GM23338 (cell line): ENCODE data around the gene SEMA4A. TPM values are rescaled to one million over a fixed set of nuclear protein-coding genes. Genes with fewer than 3 reads are reported as not detected.

Source experiments
- ATAC-seq: fragments of 200-7000 bp; cut with Tn5 transposase; 3 replicates; pipeline ENCODE4 v1.9.1; 2020
- DNase-seq: peaks from one replicate; pipeline ENCODE4 v3.0.0-alpha.2; 2015; ENCODE audit warnings: low spot score
- H2AFZ ChIP-seq: fragments of 200-600 bp; sonication (generic); 2 replicates; pipeline ENCODE4 v1.8.0; 2016; ENCODE audit warnings: antibody characterized with exemption, mild to moderate bottlenecking, moderate library complexity
- H3F3A ChIP-seq: fragments of 200-600 bp; sonication (generic); replicated peaks from 2 replicates; pipeline ENCODE4 v1.8.0; 2017; ENCODE audit warnings: antibody characterized with exemption, mixed run types, low read depth
- H3K27ac ChIP-seq: fragments of 200-600 bp; sonication (generic); 2 replicates; pipeline ENCODE4 v1.6.1; 2016; ENCODE audit warnings: low read depth
- H3K27me3 ChIP-seq: fragments of 200-600 bp; sonication (generic); 2 replicates; pipeline ENCODE4 v1.8.0; 2016; ENCODE audit warnings: mild to moderate bottlenecking, mixed run types, moderate library complexity; ENCODE audit not compliant: insufficient read depth
- H3K36me3 ChIP-seq: fragments of 200-600 bp; sonication (generic); 2 replicates; pipeline ENCODE4 v1.8.0; 2016; ENCODE audit warnings: mild to moderate bottlenecking; ENCODE audit not compliant: insufficient read depth
- H3K4me1 ChIP-seq: fragments of 200-600 bp; sonication (generic); 2 replicates; pipeline ENCODE4 v1.8.0; 2016; ENCODE audit warnings: mild to moderate bottlenecking, moderate library complexity; ENCODE audit not compliant: insufficient read depth
- H3K4me2 ChIP-seq: fragments of 200-600 bp; sonication (generic); 2 replicates; pipeline ENCODE4 v1.7.1; 2017; ENCODE audit warnings: mixed run types
- H3K4me3 ChIP-seq: fragments of 200-600 bp; sonication (generic); 2 replicates; pipeline ENCODE4 v1.6.1; 2016; ENCODE audit warnings: mixed run types
- H3K79me2 ChIP-seq: fragments of 200-600 bp; sonication (generic); replicated peaks from 2 replicates; pipeline ENCODE4 v1.8.0; 2017; ENCODE audit warnings: mild to moderate bottlenecking; ENCODE audit not compliant: insufficient read depth
- H3K9me2 ChIP-seq: fragments of 200-600 bp; sonication (generic); 2 replicates; pipeline ENCODE4 v1.8.0; 2017; ENCODE audit not compliant: insufficient read depth
- H4K20me1 ChIP-seq: fragments of 200-600 bp; sonication (generic); replicated peaks from 2 replicates; pipeline ENCODE4 v1.8.0; 2017; ENCODE audit warnings: mild to moderate bottlenecking; ENCODE audit not compliant: insufficient read depth
- H3K27ac Mint-ChIP-seq: 2 replicates; pipeline ENCODE4 v1.8.0; 2020; ENCODE audit warnings: inconsistent platforms, mild to moderate bottlenecking, moderate library complexity, mixed read lengths
- H3K27me3 Mint-ChIP-seq: 3 replicates; pipeline ENCODE4 v1.8.0; 2022; ENCODE audit warnings: low read depth, mild to moderate bottlenecking, moderate library complexity, mixed read lengths, inconsistent platforms; ENCODE audit not compliant: insufficient read depth, poor library complexity
- H3K36me3 Mint-ChIP-seq: 3 replicates; pipeline ENCODE4 v1.8.0; 2021; ENCODE audit warnings: low read depth, mild to moderate bottlenecking, inconsistent platforms, moderate library complexity, mixed read lengths
- H3K4me1 Mint-ChIP-seq: 3 replicates; pipeline ENCODE4 v1.8.0; 2020; ENCODE audit warnings: mild to moderate bottlenecking, inconsistent platforms, mixed read lengths
- H3K4me3 Mint-ChIP-seq: 3 replicates; pipeline ENCODE4 v1.8.0; 2021; ENCODE audit warnings: moderate library complexity, mild to moderate bottlenecking, inconsistent platforms, mixed read lengths
- H3K9me3 Mint-ChIP-seq: 3 replicates; pipeline ENCODE4 v1.8.0; 2020; ENCODE audit warnings: moderate library complexity, mild to moderate bottlenecking, inconsistent platforms, mixed read lengths
- CREB1 ChIP-seq: fragments of 250-450 bp; sonication (Bioruptor Pico); IDR thresholded peaks from 2 replicates; pipeline ENCODE4 v1.5.0; 2020; ENCODE audit warnings: low read depth, mild to moderate bottlenecking, moderate library complexity
- ETS1 ChIP-seq: IDR thresholded peaks from 2 replicates; pipeline ENCODE4 v1.6.1; 2016; ENCODE audit warnings: antibody characterized with exemption
- NANOG ChIP-seq: IDR thresholded peaks from 2 replicates; pipeline ENCODE4 v1.6.1; 2016; ENCODE audit warnings: antibody characterized with exemption, borderline replicate concordance
- POLR2AphosphoS5 ChIP-seq: IDR thresholded peaks from 2 replicates; pipeline ENCODE4 v1.6.1; 2016; ENCODE audit warnings: antibody characterized with exemption, low read depth
- ZNF114 ChIP-seq: fragments of 250-450 bp; sonication (Bioruptor Pico); IDR thresholded peaks from 2 replicates; pipeline ENCODE4 v1.5.0; 2020; ENCODE audit warnings: mild to moderate bottlenecking, moderate library complexity
- ZNF331 ChIP-seq: fragments of 250-450 bp; sonication (Bioruptor Pico); IDR thresholded peaks from 2 replicates; pipeline ENCODE4 v1.5.0; 2020; ENCODE audit warnings: low read depth, mild to moderate bottlenecking, moderate library complexity
- polyA plus RNA-seq: library from polyadenylated mRNA; unstranded; fragments of >200 nt; fragmentation: Nextera tagmentation; extraction: Ambion mirVana; gene quantifications from 2 replicates; pipeline ENCODE4 v1.2.1, GENCODE V29; 2016
- total RNA-seq: library from RNA; depleted of rRNA; stranded (reverse); fragments of >200 nt; shearing (Covaris generic); gene quantifications from 2 replicates; pipeline ENCODE4 v1.2.3, GENCODE V29; 2014
- TF ChIP-seq, protein P1 (sequence below): IDR thresholded peaks from one replicate; pipeline ENCODE4 v1.6.1; 2018; ENCODE audit warnings: antibody characterized with exemption; ENCODE audit not compliant: unreplicated experiment

SEMA4A gene
- total and polyA plus RNA-seq, 2 experiments from 2014 or later, result 5.5 to 20.2 TPM

- TF ChIP-seq, protein P1, sequence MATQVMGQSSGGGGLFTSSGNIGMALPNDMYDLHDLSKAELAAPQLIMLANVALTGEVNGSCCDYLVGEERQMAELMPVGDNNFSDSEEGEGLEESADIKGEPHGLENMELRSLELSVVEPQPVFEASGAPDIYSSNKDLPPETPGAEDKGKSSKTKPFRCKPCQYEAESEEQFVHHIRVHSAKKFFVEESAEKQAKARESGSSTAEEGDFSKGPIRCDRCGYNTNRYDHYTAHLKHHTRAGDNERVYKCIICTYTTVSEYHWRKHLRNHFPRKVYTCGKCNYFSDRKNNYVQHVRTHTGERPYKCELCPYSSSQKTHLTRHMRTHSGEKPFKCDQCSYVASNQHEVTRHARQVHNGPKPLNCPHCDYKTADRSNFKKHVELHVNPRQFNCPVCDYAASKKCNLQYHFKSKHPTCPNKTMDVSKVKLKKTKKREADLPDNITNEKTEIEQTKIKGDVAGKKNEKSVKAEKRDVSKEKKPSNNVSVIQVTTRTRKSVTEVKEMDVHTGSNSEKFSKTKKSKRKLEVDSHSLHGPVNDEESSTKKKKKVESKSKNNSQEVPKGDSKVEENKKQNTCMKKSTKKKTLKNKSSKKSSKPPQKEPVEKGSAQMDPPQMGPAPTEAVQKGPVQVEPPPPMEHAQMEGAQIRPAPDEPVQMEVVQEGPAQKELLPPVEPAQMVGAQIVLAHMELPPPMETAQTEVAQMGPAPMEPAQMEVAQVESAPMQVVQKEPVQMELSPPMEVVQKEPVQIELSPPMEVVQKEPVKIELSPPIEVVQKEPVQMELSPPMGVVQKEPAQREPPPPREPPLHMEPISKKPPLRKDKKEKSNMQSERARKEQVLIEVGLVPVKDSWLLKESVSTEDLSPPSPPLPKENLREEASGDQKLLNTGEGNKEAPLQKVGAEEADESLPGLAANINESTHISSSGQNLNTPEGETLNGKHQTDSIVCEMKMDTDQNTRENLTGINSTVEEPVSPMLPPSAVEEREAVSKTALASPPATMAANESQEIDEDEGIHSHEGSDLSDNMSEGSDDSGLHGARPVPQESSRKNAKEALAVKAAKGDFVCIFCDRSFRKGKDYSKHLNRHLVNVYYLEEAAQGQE, result no peak
- TF ChIP-seq ZNF331 (CRISPR knock-in tag) (no peak), POLR2AphosphoS5 (no peak), ETS1 (no peak), NANOG (no peak), CREB1 (CRISPR knock-in tag) (no peak), ZNF114 (no peak)
These were observed 5.2 kb upstream of the SEMA4A start (continued) for GRCh38 chr1:156148216-156148615.

DNA sequence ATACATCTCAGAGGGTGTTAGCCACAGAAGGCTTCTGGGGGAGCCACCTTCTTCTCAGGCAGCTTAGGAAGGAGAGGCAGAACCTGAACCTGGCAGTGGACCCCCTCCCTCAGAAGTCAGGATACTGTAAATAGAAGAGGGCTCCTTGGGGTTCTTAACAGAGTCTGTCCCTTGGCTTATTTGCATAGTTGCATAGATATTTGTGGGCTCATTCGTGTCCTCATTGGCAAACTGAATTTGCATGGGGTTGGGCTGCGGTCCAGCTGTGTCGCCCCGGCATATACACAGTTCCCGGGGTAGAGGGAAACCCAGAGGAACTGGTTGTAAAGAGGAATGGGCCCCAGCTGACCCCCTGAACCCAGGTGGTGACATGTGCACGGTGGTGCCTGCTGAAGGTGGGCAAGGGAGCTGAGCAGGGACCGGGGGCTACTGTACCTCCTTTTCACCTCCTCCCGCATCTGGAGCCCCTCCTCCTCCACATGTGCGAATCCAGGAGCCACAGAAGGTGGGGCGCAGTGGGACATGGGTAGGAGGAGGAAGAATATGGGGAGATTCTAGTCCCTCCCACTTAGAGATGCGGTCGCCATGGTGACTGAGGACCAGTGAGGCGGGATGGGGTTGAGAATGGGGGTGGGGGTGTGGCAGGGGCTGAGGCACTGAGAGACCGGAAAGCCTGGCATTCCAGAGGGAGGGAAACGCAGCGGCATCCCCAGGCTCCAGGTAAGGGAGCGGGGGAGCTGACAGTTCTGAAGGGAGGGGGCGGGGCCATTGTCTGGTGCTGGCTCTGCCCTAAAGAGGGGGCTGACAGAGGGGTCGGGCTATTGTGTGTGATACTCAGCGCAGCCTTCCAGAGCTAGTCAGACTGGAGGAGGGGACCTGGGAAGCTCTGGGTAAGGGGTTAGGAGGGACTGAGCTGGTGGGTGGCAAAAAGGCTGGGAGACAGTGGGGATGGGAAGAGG is 3.7 kb upstream of the SEMA4A start:
- H3K36me3 Mint-ChIP-seq, result no peaks in the 10 kb centered on the region
- H3K4me3 Mint-ChIP-seq, result peak overlapping the region; percentile 60
- H3K27ac Mint-ChIP-seq, result no peak overlapping the region
- Histone ChIP-seq H3K4me3 (peak overlapping the region; percentile 50), H3K9me2 (no peaks in the 10 kb centered on the region), H3K27me3 (no peaks in the 10 kb centered on the region), H3K4me2 (peak overlapping the region; percentile 82), H3K27ac (peak overlapping the region; percentile 82), H3K4me1 (peaks cover 71% of the 10 kb centered on the region), H3K79me2 (no peaks in the 10 kb centered on the region), H2AFZ (peak overlapping the region; percentile 69; the same call in 1 of the 2 replicates), H3K36me3 (no peaks in the 10 kb centered on the region), H4K20me1 (no peaks in the 10 kb centered on the region), H3F3A (peaks cover 4% of the 10 kb centered on the region)
- peaks cover 26% of the 10 kb centered on the region for H3K27me3 Mint-ChIP-seq
- no peaks in the 10 kb centered on the region for H3K9me3 Mint-ChIP-seq
- DNase-seq (peak; percentile 99), ATAC-seq (peak; percentile 86)
- H3K4me1 Mint-ChIP-seq, result peaks cover 79% of the 10 kb centered on the region
- peak; percentile 51; the same call in 1 of the 2 replicates for TF ChIP-seq POLR2AphosphoS5
- TF ChIP-seq ZNF114, result no peak
